Neural progenitor cell (in vitro differentiated cells): ENCODE results near the gene CLCNKA. TPM values are rescaled to one million over a fixed set of nuclear protein-coding genes. Genes with fewer than 3 reads are reported as not detected.

Experiments used
- DNase-seq: peaks from one replicate; pipeline ENCODE4 v3.0.0-alpha.2; 2016; ENCODE audit warnings: low spot score
- H2AFZ ChIP-seq: fragments of 200-600 bp; sonication (generic); replicated peaks from 2 replicates; pipeline ENCODE4 v1.6.1; 2016; ENCODE audit warnings: antibody characterized with exemption
- H3F3A ChIP-seq: fragments of 200-600 bp; sonication (generic); 2 replicates; pipeline ENCODE4 v1.6.1; 2016; ENCODE audit warnings: antibody characterized with exemption, low read depth
- H3K27ac ChIP-seq: fragments of 200-600 bp; sonication (generic); 2 replicates; pipeline ENCODE4 v1.5.1; 2016; ENCODE audit warnings: mild to moderate bottlenecking
- H3K27me3 ChIP-seq: fragments of 200-600 bp; sonication (generic); 2 replicates; pipeline ENCODE4 v1.6.1; 2016; ENCODE audit warnings: mild to moderate bottlenecking, moderate library complexity
- H3K36me3 ChIP-seq: fragments of 200-600 bp; sonication (generic); 2 replicates; pipeline ENCODE4 v1.5.1; 2016
- H3K4me1 ChIP-seq: fragments of 200-600 bp; sonication (generic); 2 replicates; pipeline ENCODE4 v1.6.1; 2016; ENCODE audit warnings: mixed run types
- H3K4me2 ChIP-seq: fragments of 200-600 bp; sonication (generic); 2 replicates; pipeline ENCODE4 v1.6.1; 2016
- H3K4me3 ChIP-seq: fragments of 200-600 bp; sonication (generic); 2 replicates; pipeline ENCODE4 v1.5.1; 2016
- H3K79me2 ChIP-seq: fragments of 200-600 bp; sonication (generic); 2 replicates; pipeline ENCODE4 v1.6.1; 2016; ENCODE audit warnings: low read depth
- H3K9ac ChIP-seq: fragments of 200-600 bp; sonication (generic); 2 replicates; pipeline ENCODE4 v1.6.1; 2016
- H3K9me3 ChIP-seq: fragments of 200-600 bp; sonication (generic); 2 replicates; pipeline ENCODE4 v1.5.1; 2016; ENCODE audit warnings: low read depth
- H4K20me1 ChIP-seq: fragments of 200-600 bp; sonication (generic); 2 replicates; pipeline ENCODE4 v1.6.1; 2016; ENCODE audit warnings: low read depth
- H3K27ac Mint-ChIP-seq: 3 replicates; pipeline ENCODE4 v1.8.0; 2021; ENCODE audit warnings: mixed read lengths
- H3K27me3 Mint-ChIP-seq: 2 replicates; pipeline ENCODE4 v1.8.0; 2022; ENCODE audit warnings: low read depth, mild to moderate bottlenecking, inconsistent platforms, moderate library complexity, mixed read lengths; ENCODE audit not compliant: insufficient read depth
- H3K36me3 Mint-ChIP-seq: 3 replicates; pipeline ENCODE4 v1.8.0; 2021; ENCODE audit warnings: mixed read lengths
- H3K4me1 Mint-ChIP-seq: 3 replicates; pipeline ENCODE4 v1.8.0; 2021; ENCODE audit warnings: mixed read lengths
- H3K4me3 Mint-ChIP-seq: 3 replicates; pipeline ENCODE4 v1.8.0; 2021; ENCODE audit warnings: mild to moderate bottlenecking, moderate library complexity, mixed read lengths
- H3K9me3 Mint-ChIP-seq: 3 replicates; pipeline ENCODE4 v1.8.0; 2020; ENCODE audit warnings: mixed read lengths
- CTCF ChIP-seq: fragments of 200-600 bp; sonication (generic); IDR thresholded peaks from 2 replicates; pipeline ENCODE4 v1.5.1; 2017; ENCODE audit warnings: antibody characterized with exemption, mild to moderate bottlenecking
- EZH2 ChIP-seq: fragments of 200-600 bp; sonication (generic); IDR thresholded peaks from 2 replicates; pipeline ENCODE4 v1.6.1; 2017; ENCODE audit warnings: antibody characterized with exemption, mild to moderate bottlenecking, moderate library complexity
- EZH2phosphoT487 ChIP-seq: fragments of 200-600 bp; sonication (generic); IDR thresholded peaks from 2 replicates; pipeline ENCODE4 v1.6.1; 2017; ENCODE audit warnings: antibody characterized with exemption
- total RNA-seq: library from RNA; depleted of rRNA; stranded (reverse); fragments of >200 nt; gene quantifications from 2 replicates; pipeline ENCODE4 v1.2.3, GENCODE V29; 2015; ENCODE audit warnings: low replicate concordance

CLCNKA gene
- total RNA-seq, 1 donor from 2014 or later: not detected

- peaks cover 4% of the 10 kb centered on the region for H3K4me1 Mint-ChIP-seq
- H3K4me3 ChIP-seq: no peak overlapping the region
- no peak overlapping the region for H3K4me3 Mint-ChIP-seq
- no peaks in the 10 kb centered on the region for H3K9me3 ChIP-seq
- no peaks in the 10 kb centered on the region for H3K36me3 Mint-ChIP-seq
- H3K9me3 Mint-ChIP-seq: peaks cover 17% of the 10 kb centered on the region
- no peaks in the 10 kb centered on the region for H3F3A ChIP-seq
- H3K27ac ChIP-seq: no peak overlapping the region
- no peak overlapping the region for H2AFZ ChIP-seq
- H3K27ac Mint-ChIP-seq: no peak overlapping the region
- DNase-seq: no peak
- H3K4me2 ChIP-seq: no peak overlapping the region
- TF ChIP-seq EZH2 (no peak), EZH2phosphoT487 (no peak), CTCF (no peak)
- peaks cover 25% of the 10 kb centered on the region for H3K27me3 ChIP-seq
- H3K4me1 ChIP-seq: no peaks in the 10 kb centered on the region
- H3K79me2 ChIP-seq: no peaks in the 10 kb centered on the region
- H3K9ac ChIP-seq: no peak overlapping the region
- peaks cover 12% of the 10 kb centered on the region for H3K27me3 Mint-ChIP-seq
- H3K36me3 ChIP-seq: no peaks in the 10 kb centered on the region
- H4K20me1 ChIP-seq: no peaks in the 10 kb centered on the region
Observed at GRCh38 chr1:15983275-15983674, 38.6 kb upstream of the CLCNKA start.

DNA sequence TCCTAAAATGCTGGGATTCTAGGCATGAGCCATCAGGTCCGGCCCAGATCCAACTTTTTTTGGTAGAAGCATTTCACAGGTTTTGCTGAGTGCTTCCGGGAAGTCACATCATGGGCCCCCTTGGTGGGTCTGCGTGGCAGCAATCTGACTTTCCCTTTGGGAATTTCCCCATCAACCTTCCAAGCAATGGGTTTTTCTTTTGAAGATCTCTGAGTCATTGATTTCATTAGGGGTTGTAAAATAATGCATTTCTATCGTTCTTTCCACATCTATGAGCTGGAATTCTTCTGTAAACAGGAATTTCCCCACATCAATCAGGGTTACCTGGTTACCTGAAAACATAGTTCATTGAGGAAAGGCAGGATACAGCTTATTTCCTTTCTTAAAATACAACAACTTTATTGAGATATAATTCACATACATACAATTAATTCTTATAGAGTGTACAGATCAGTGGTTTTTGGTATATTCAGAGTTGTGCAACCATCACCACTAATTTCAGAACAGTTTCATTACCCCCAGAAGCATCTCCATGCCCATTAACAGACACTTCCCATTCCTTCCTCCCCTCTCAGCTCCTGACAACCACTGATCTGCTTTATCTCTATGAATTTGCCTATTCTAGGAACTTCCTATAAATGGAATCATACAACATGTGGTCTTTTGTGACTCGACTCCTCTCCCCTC, 36.1 kb upstream of the CLCNKA start:
- H3K27me3 ChIP-seq: peaks cover 12% of the 10 kb centered on the region
- H3K27me3 Mint-ChIP-seq: peaks cover 15% of the 10 kb centered on the region

GRCh38 chr1:15988856-15989736, 32.7 kb upstream of the CLCNKA start:
- Histone ChIP-seq H3K36me3 (no peaks in the 10 kb centered on the region), H3F3A (no peaks in the 10 kb centered on the region), H3K4me1 (no peaks in the 10 kb centered on the region), H4K20me1 (no peaks in the 10 kb centered on the region), H3K27ac (no peak overlapping the region), H3K9ac (no peak overlapping the region), H3K9me3 (no peaks in the 10 kb centered on the region), H3K79me2 (no peaks in the 10 kb centered on the region), H3K4me2 (no peak overlapping the region), H3K4me3 (no peak overlapping the region), H2AFZ (no peak overlapping the region), H3K27me3 (no peaks in the 10 kb centered on the region)
- peaks cover 12% of the 10 kb centered on the region for H3K27me3 Mint-ChIP-seq
- H3K4me1 Mint-ChIP-seq: peaks cover 9% of the 10 kb centered on the region
- H3K27ac Mint-ChIP-seq: no peak overlapping the region
- no peak for TF ChIP-seq CTCF
- no peak for TF ChIP-seq EZH2
- TF ChIP-seq EZH2phosphoT487: no peak
- no peak for DNase-seq
- H3K4me3 Mint-ChIP-seq: no peak overlapping the region
- H3K36me3 Mint-ChIP-seq: no peaks in the 10 kb centered on the region
- no peaks in the 10 kb centered on the region for H3K9me3 Mint-ChIP-seq

More for the DNA sequence above, 36.1 kb upstream of the CLCNKA start:
- peaks cover 9% of the 10 kb centered on the region for H3K4me1 Mint-ChIP-seq
- TF ChIP-seq EZH2phosphoT487: no peak
- Histone ChIP-seq H3K27ac (no peak overlapping the region), H3K79me2 (no peaks in the 10 kb centered on the region), H2AFZ (no peak overlapping the region), H3K4me3 (no peak overlapping the region), H3K9ac (no peak overlapping the region), H3K4me1 (no peaks in the 10 kb centered on the region), H3K36me3 (no peaks in the 10 kb centered on the region), H3K9me3 (no peaks in the 10 kb centered on the region), H4K20me1 (no peaks in the 10 kb centered on the region), H3K4me2 (no peak overlapping the region), H3F3A (no peaks in the 10 kb centered on the region)
- peaks cover 17% of the 10 kb centered on the region for H3K9me3 Mint-ChIP-seq
- no peaks in the 10 kb centered on the region for H3K36me3 Mint-ChIP-seq
- no peak for DNase-seq
- no peak overlapping the region for H3K27ac Mint-ChIP-seq
- no peak overlapping the region for H3K4me3 Mint-ChIP-seq
